GM18951 (cell line): ENCODE results near the gene CLIC4.
"Not testable (repeated sequence)": the region's sequence is repeated elsewhere in the genome, so short reads cannot be mapped to it uniquely, and the experiment has no call there.

Source experiments
- POLR2A ChIP-seq: IDR thresholded peaks from 4 replicates; pipeline ENCODE4 v1.6.1; 2011; ENCODE audit warnings: mild to moderate bottlenecking; ENCODE audit not compliant: insufficient read length, insufficient read depth; ENCODE audit errors: extremely low read depth
- in situ Hi-C: fragments of 300-500 bp; cut with MboI; formaldehyde crosslinking; loops from one replicate; pipeline ENCODE4 v1.12.0; 2022; ENCODE audit warnings: low sequenced_read_pairs, mixed read lengths, inconsistent platforms; ENCODE audit not compliant: unreplicated experiment

CLIC4 gene

GRCh38 chr1:24748191-24749121 lies 3.2 kb downstream of the CLIC4 start:
- in situ Hi-C loops, result no loop called here
- TF ChIP-seq POLR2A, result no peak

GRCh38 chr1:24749252-24749651 lies 4.0 kb downstream of the CLIC4 start:
- TF ChIP-seq POLR2A, result no peak
- in situ Hi-C loops, result no loop called here

- TF ChIP-seq POLR2A, result no peak
- in situ Hi-C loops, result no loop called here
Measured at GRCh38 chr1:24749886-24750285, 4.6 kb downstream of the CLIC4 start.

GRCh38 chr1:24751833-24752232 lies 6.6 kb downstream of the CLIC4 start:
- in situ Hi-C loops, result no loop called here
- TF ChIP-seq POLR2A, result no peak

- TF ChIP-seq POLR2A, result no peak
- in situ Hi-C loops, result no loop called here
Measured at GRCh38 chr1:24752305-24752704, 7.1 kb downstream of the CLIC4 start.

GRCh38 chr1:24754229-24754628 lies 9.0 kb downstream of the CLIC4 start:
- TF ChIP-seq POLR2A, result no peak
- in situ Hi-C loops, result no loop called here

- in situ Hi-C loops, result not testable (repeated sequence)
Measured at GRCh38 chr1:24755323-24755722, 10.1 kb downstream of the CLIC4 start.

GRCh38 chr1:24756395-24756794 lies 11.1 kb downstream of the CLIC4 start:
- in situ Hi-C loops, result no loop called here
- no peak for TF ChIP-seq POLR2A

- no peak for TF ChIP-seq POLR2A
- in situ Hi-C loops, result no loop called here
Measured at GRCh38 chr1:24759492-24759891, 14.2 kb downstream of the CLIC4 start.

- in situ Hi-C loops, result no loop called here
- no peak for TF ChIP-seq POLR2A
Measured at GRCh38 chr1:24761582-24761981, 16.3 kb downstream of the CLIC4 start.

GRCh38 chr1:24762133-24762676 lies 17.0 kb downstream of the CLIC4 start:
- in situ Hi-C loops, result no loop called here
- TF ChIP-seq POLR2A, result no peak

GRCh38 chr1:24763671-24764070 lies 18.4 kb downstream of the CLIC4 start:
- no peak for TF ChIP-seq POLR2A
- in situ Hi-C loops, result no loop called here

- no peak for TF ChIP-seq POLR2A
- in situ Hi-C loops, result no loop called here
Measured at GRCh38 chr1:24764439-24764838, 19.2 kb downstream of the CLIC4 start.

GRCh38 chr1:24764848-24765247 lies 19.6 kb downstream of the CLIC4 start:
- in situ Hi-C loops, result no loop called here
- TF ChIP-seq POLR2A, result no peak
